Ascending aorta (tissue), 2 donors: ENCODE results near the gene FANK1. TPM values are rescaled to one million over a fixed set of nuclear protein-coding genes. Genes with fewer than 3 reads are reported as not detected.
"Not testable (repeated sequence)": the region's sequence is repeated elsewhere in the genome, so short reads cannot be mapped to it uniquely, and the experiment has no call there.

Experiments
- DNase-seq, 2 donors: peaks; one replicate each; pipeline ENCODE4 v3.0.0-alpha.2; 2019; ENCODE audit warnings: low spot score in 2 of 2
- H3K27ac ChIP-seq, 2 donors: fragments of 200-600 bp; sonication (generic); one replicate each; pipeline ENCODE4 v1.5.1; 2016 to 2017; ENCODE audit warnings: mild to moderate bottlenecking in 1 of 2
- H3K27me3 ChIP-seq: fragments of 200-600 bp; sonication (generic); one replicate; pipeline ENCODE4 v1.5.1; 2017
- H3K36me3 ChIP-seq, 2 donors: fragments of 200-600 bp; sonication (generic); one replicate each; pipeline ENCODE4 v1.5.1; 2016
- H3K4me1 ChIP-seq, 2 donors: fragments of 200-600 bp; sonication (generic); one replicate each; pipeline ENCODE4 v1.5.1; 2016 to 2017; ENCODE audit warnings: mild to moderate bottlenecking in 1 of 2
- H3K4me3 ChIP-seq, 2 donors: fragments of 200-600 bp; sonication (generic); one replicate each; pipeline ENCODE4 v1.5.1; 2016 to 2017; ENCODE audit warnings: mild to moderate bottlenecking in 1 of 2
- H3K9me3 ChIP-seq, 2 donors: fragments of 200-600 bp; sonication (generic); one replicate each; pipeline ENCODE4 v1.5.1; 2016
- intact Hi-C: fragments of 100-400 bp; cut with DNase I; formaldehyde crosslinking; loops from one replicate; pipeline ENCODE4 v1.15.1; 2023
- total RNA-seq: library from RNA; depleted of rRNA; stranded (reverse); fragments of >200 nt; gene quantifications from one replicate; pipeline ENCODE4 v1.1.0, GENCODE V29; 2016
- TF ChIP-seq, protein P1 (sequence below), 3 experiments: fragments of 200-600 bp in 2 of 3; fragments of 450-650 bp in 1 of 3; sonication (generic) in 2 of 3; IDR thresholded peaks; one replicate each; pipeline ENCODE4 v1.5.1; 2016 to 2019; ENCODE audit warnings: antibody characterized with exemption in 3 of 3, mild to moderate bottlenecking in 1 of 3, moderate library complexity in 1 of 3

FANK1 gene
- total RNA-seq, 1 donor from 2014 or later = not detected

DNA sequence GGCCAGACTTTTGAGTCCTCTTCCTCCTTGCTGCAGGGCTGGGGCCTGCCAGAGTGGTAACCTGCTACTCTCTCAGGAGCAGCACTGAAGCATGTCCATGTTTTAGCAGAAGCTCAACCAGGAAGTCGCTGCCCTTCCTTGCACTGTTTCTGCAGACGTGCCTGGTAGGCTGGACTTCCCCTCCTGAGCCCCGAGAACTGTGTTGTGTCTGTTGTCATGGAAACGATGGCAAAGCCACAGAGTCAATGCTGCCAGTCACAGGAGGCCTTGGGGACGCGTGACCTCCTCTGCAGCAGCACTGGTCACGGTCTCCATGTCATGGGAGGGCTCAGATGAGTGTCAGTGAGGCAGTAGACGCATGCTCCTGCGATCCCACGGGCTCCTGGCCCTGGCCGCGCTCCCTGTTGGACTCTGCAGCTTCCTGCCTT, 145.5 kb downstream of the FANK1 start:
- peak overlapping the region; percentile 62 to 76 for H3K27ac ChIP-seq
- H3K4me3 ChIP-seq = peak overlapping the region in 1 of 2 donors; percentile 2
- DNase-seq = peak; percentile 89 to 94
- H3K9me3 ChIP-seq = no peaks in the 10 kb centered on the region
- peaks cover 0 to 5% of the 10 kb centered on the region in 2 donors for H3K4me1 ChIP-seq
- TF ChIP-seq, protein P1, sequence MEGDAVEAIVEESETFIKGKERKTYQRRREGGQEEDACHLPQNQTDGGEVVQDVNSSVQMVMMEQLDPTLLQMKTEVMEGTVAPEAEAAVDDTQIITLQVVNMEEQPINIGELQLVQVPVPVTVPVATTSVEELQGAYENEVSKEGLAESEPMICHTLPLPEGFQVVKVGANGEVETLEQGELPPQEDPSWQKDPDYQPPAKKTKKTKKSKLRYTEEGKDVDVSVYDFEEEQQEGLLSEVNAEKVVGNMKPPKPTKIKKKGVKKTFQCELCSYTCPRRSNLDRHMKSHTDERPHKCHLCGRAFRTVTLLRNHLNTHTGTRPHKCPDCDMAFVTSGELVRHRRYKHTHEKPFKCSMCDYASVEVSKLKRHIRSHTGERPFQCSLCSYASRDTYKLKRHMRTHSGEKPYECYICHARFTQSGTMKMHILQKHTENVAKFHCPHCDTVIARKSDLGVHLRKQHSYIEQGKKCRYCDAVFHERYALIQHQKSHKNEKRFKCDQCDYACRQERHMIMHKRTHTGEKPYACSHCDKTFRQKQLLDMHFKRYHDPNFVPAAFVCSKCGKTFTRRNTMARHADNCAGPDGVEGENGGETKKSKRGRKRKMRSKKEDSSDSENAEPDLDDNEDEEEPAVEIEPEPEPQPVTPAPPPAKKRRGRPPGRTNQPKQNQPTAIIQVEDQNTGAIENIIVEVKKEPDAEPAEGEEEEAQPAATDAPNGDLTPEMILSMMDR (IDR thresholded peaks at IDR 0.05) = no peak
- no peaks in the 10 kb centered on the region for H3K36me3 ChIP-seq
- H3K27me3 ChIP-seq = no peaks in the 10 kb centered on the region
- intact Hi-C loops = no loop called here

DNA sequence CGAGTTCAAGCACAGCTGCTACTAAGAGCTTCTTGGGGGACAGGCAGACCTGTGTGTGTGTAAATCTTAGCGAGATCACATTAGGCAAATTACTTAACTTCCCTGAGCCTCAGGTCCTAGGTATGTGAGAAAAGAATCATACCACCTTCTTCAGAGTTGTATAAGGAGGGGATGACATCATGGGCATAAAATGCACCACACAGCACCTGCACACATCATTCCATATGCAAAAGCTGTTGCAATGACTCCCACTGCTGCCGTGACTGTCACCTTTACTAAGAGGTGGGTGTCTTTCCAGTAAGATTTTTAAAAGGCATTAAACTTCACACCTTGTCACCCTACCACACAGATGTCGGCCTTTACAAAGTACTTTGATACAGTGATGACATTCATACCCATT, 146.0 kb downstream of the FANK1 start:
- Histone ChIP-seq H3K36me3 (no peaks in the 10 kb centered on the region), H3K9me3 (no peaks in the 10 kb centered on the region), H3K27me3 (no peaks in the 10 kb centered on the region), H3K27ac (peak overlapping the region; percentile 58 to 76), H3K4me1 (peaks cover 0 to 5% of the 10 kb centered on the region in 2 donors), H3K4me3 (peak overlapping the region in 1 of 2 donors; percentile 2)
- DNase-seq = no peak
- intact Hi-C loops = no loop called here
- TF ChIP-seq, protein P1 (IDR thresholded peaks at IDR 0.05) = no peak

DNA sequence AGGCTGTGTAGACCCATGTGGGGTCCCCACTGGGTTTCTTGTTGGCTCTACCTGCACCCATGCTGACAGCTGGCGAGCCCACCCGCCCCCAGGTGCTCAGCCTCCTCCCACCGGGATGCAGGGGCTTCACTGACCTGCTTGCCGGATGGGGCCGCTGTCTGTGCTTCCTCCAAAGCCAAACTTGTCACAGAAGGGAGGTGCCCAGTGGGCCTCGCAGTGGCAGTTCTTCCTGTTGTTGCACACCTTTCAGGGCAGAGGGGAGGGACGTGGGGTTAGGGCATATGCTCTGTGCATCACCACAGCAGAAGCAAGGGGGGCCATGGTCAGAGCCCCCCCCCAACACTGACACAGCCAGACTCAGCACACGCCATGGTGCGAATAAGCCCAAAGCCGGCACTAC, 146.5 kb downstream of the FANK1 start:
- H3K27me3 ChIP-seq = no peaks in the 10 kb centered on the region
- peak overlapping the region in 1 of 2 donors; percentile 76 for H3K27ac ChIP-seq
- no peaks in the 10 kb centered on the region for H3K9me3 ChIP-seq
- no peaks in the 10 kb centered on the region for H3K36me3 ChIP-seq
- H3K4me1 ChIP-seq = peaks cover 0 to 5% of the 10 kb centered on the region in 2 donors
- no peak for DNase-seq
- H3K4me3 ChIP-seq = no peak overlapping the region
- TF ChIP-seq, protein P1 (IDR thresholded peaks at IDR 0.05) = no peak
- intact Hi-C loops = no loop called here

DNA sequence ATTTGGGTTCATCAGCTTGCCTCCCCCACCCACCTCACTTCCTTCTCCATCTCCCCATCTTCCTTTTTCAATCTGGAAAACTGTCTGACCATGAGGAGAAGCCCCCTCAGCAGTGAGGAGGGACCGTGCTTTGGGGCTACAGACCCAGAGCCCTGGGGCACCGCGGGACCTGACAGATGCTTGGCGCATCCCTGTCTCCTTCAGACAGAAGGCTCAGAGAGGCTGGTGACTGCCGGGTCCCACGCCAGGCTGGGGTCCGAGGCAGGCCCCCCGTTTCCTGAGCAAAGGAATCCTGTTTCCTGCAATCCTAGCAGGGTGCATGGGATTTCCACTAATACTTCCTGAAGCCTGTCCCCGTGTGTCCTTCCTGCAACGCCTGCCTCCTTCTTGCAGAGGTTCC, 147.0 kb downstream of the FANK1 start:
- Histone ChIP-seq H3K9me3 (no peaks in the 10 kb centered on the region), H3K4me3 (no peak overlapping the region), H3K27ac (no peak overlapping the region), H3K27me3 (no peaks in the 10 kb centered on the region), H3K4me1 (peaks cover 0 to 5% of the 10 kb centered on the region in 2 donors), H3K36me3 (no peaks in the 10 kb centered on the region)
- TF ChIP-seq, protein P1 (IDR thresholded peaks at IDR 0.05) = no peak
- DNase-seq = no peak
- intact Hi-C loops = no loop called here

DNA sequence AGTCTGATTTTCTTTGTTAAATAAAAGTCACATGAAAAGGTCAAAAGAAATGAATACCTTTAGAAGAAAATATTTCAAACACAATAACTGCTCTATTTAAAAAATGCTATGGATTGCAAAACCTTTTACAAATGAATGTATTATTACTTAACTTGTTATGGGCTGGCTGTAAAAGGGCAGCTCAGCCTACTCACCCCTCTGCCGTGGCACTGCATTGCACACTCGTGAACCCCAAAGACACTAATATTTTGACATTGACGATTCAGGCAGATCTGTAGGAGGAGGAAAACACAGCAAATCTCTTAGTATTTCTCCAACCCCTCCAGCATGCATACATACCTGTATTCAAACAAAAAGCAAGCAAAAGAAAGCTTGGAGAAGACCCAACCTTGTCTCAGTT, 149.5 kb downstream of the FANK1 start:
- no peak for DNase-seq
- H3K27me3 ChIP-seq = no peaks in the 10 kb centered on the region
- no peak overlapping the region for H3K27ac ChIP-seq
- H3K36me3 ChIP-seq = no peaks in the 10 kb centered on the region
- TF ChIP-seq, protein P1 (IDR thresholded peaks at IDR 0.05) = no peak
- peaks cover 0 to 8% of the 10 kb centered on the region in 2 donors for H3K4me1 ChIP-seq
- H3K9me3 ChIP-seq = no peaks in the 10 kb centered on the region
- H3K4me3 ChIP-seq = no peak overlapping the region
- intact Hi-C loops = no loop called here

DNA sequence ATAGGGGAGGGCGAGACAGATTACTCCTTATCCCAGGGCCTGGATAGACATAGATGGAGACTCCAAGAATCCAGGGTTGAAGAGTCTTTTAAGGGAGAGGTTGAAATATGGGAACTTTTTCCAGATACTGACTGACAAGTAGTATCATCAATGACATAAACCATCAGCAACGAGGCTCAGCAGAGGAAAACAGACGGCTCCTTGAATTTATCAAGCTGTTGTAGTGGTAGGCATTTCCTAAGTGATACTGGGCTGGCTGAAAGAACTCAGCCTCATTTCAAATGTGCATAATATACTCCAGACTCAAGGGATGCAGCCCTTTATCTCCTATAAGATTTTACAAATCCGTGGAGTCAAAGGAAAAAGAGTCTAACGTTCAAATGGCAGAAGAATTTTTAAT, 150.5 kb downstream of the FANK1 start:
- DNase-seq = no peak
- Histone ChIP-seq H3K4me3 (no peak overlapping the region), H3K27me3 (no peaks in the 10 kb centered on the region), H3K4me1 (peaks cover 0 to 6% of the 10 kb centered on the region in 2 donors), H3K9me3 (no peaks in the 10 kb centered on the region), H3K36me3 (no peaks in the 10 kb centered on the region), H3K27ac (no peak overlapping the region)
- intact Hi-C loops = no loop called here
- TF ChIP-seq, protein P1 (IDR thresholded peaks at IDR 0.05) = no peak

DNA sequence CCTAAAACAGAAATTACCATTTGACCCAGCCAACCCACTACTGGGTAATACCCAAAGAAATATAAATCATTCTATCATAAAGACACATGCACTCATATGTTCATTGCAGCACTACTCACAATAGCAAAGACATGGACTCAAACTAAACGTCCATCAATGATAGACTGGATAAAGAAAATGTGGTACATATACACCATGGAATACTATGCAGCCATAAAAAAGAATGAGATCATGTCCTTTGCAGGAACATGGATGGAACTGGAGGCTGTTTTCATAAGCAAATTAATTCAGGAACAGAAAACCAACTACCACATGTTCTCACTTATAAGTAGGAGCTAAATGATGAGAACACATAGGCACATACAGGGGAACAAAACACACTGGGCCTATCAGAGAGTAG, 151.4 kb downstream of the FANK1 start:
- DNase-seq, H3K9me3 ChIP-seq, H3K4me3 ChIP-seq, H3K4me1 ChIP-seq, H3K27ac ChIP-seq, intact Hi-C loops, H3K36me3 ChIP-seq, H3K27me3 ChIP-seq: not testable (repeated sequence)
